B cell (primary cell): Measurements from ENCODE around the gene CCNI2. TPM values are rescaled to one million over a fixed set of nuclear protein-coding genes. Genes with fewer than 3 reads are reported as not detected.

Experiments
- ATAC-seq: fragments of 200-7000 bp; cut with Tn5 transposase; one replicate; pipeline ENCODE4 v1.10.0; 2021; ENCODE audit warnings: low read depth, mild to moderate bottlenecking, moderate number of reproducible peaks, moderate library complexity
- CTCF ChIA-PET: fragments of 350-600 bp; sonication (Branson Sonifier 250); formaldehyde crosslinking; loops from one replicate; lab custom pipeline; 2021; ENCODE audit warnings: antibody characterized with exemption, inconsistent platforms; lab: Charles Lee
- POLR2A ChIA-PET: fragments of 350-600 bp; sonication (Branson Sonifier 250); formaldehyde crosslinking; loops from one replicate; lab custom pipeline; 2021; ENCODE audit warnings: antibody characterized with exemption; lab: Charles Lee
- DNase-seq: peaks from one replicate; pipeline ENCODE4 v3.0.0; 2013
- H2AFZ ChIP-seq: 2 replicates; pipeline ENCODE4 v1.6.1; 2012; ENCODE audit warnings: mild to moderate bottlenecking, low read depth, low read length; ENCODE audit not compliant: insufficient read depth, poor library complexity, severe bottlenecking
- H3K27ac ChIP-seq, 2 donors: 1 replicate in 1 of 2; 2 replicates in 1 of 2; pipeline ENCODE4 v1.5.1; 2012 to 2013; ENCODE audit warnings: low read length in 2 of 2, mild to moderate bottlenecking in 2 of 2, moderate library complexity in 1 of 2
- H3K27me3 ChIP-seq, 4 experiments: fragments of 200-600 bp in 1 of 4; sonication (generic) in 1 of 4; replicated peaks in 1 of 4; 1 replicate in 2 of 4; 2 replicates in 2 of 4; pipeline versions ENCODE4 v1.6.1 to v1.7.0; 2013 to 2016; ENCODE audit warnings: low read length in 3 of 4, mild to moderate bottlenecking in 2 of 4, mixed read lengths in 1 of 4, moderate library complexity in 1 of 4; ENCODE audit not compliant: insufficient read depth in 4 of 4, control insufficient read depth in 3 of 4; ENCODE audit errors: control extremely low read depth in 1 of 4
- H3K36me3 ChIP-seq, 2 experiments: replicated peaks in 1 of 2; 1 replicate in 1 of 2; 2 replicates in 1 of 2; pipeline versions ENCODE4 v1.6.1 to v1.7.1; 2013; ENCODE audit warnings: low read length in 1 of 2; ENCODE audit not compliant: insufficient read depth in 2 of 2, control insufficient read depth in 1 of 2; ENCODE audit errors: control extremely low read depth in 1 of 2, extremely low read depth in 1 of 2
- H3K4me1 ChIP-seq, 2 donors: fragments of 200-600 bp in 1 of 2; sonication (generic) in 1 of 2; 1 replicate in 1 of 2; 2 replicates in 1 of 2; pipeline versions ENCODE4 v1.5.1 to v1.6.1; 2013 to 2017; ENCODE audit warnings: low read length in 2 of 2; ENCODE audit not compliant: control insufficient read depth in 2 of 2, insufficient read depth in 2 of 2
- H3K4me2 ChIP-seq: replicated peaks from 2 replicates; pipeline ENCODE3; 2012; ENCODE audit warnings: mild to moderate bottlenecking, low read depth, low read length; ENCODE audit not compliant: poor library complexity, severe bottlenecking
- H3K4me3 ChIP-seq, 5 experiments: fragments of 200-600 bp in 1 of 5; sonication (generic) in 1 of 5; 1 replicate in 3 of 5; 2 replicates in 2 of 5; pipeline versions ENCODE4 v1.5.1 to v1.7.0; 2011 to 2016; ENCODE audit warnings: low read length in 4 of 5, mild to moderate bottlenecking in 4 of 5, low read depth in 2 of 5, control low read depth in 1 of 5, moderate library complexity in 1 of 5; ENCODE audit not compliant: insufficient read depth in 1 of 5; ENCODE audit errors: control extremely low read depth in 1 of 5, extremely low read depth in 1 of 5
- H3K79me2 ChIP-seq: fragments of 200-600 bp; sonication (generic); one replicate; pipeline ENCODE4 v1.6.0; 2016; ENCODE audit warnings: low read length; ENCODE audit not compliant: control insufficient read depth, insufficient read depth
- H3K9ac ChIP-seq: fragments of 200-600 bp; sonication (generic); 2 replicates; pipeline ENCODE4 v1.6.1; 2017; ENCODE audit warnings: mild to moderate bottlenecking, low read length, moderate library complexity
- H3K9me3 ChIP-seq, 3 donors: one replicate each; pipeline versions ENCODE4 v1.6.1 to v1.7.1; 2013; ENCODE audit warnings: low read length in 2 of 3; ENCODE audit not compliant: control insufficient read depth in 2 of 3, insufficient read depth in 1 of 3; ENCODE audit errors: control extremely low read depth in 1 of 3
- H4K20me1 ChIP-seq: 2 replicates; pipeline ENCODE4 v1.6.0; 2012; ENCODE audit warnings: mild to moderate bottlenecking, low read length; ENCODE audit not compliant: insufficient read depth, control insufficient read depth, poor library complexity, severe bottlenecking
- H3K27ac Mint-ChIP-seq: one replicate; pipeline ENCODE4 v1.8.0; 2021; ENCODE audit warnings: mixed read lengths
- H3K27me3 Mint-ChIP-seq: one replicate; pipeline ENCODE4 v1.8.0; 2021; ENCODE audit warnings: mixed read lengths
- H3K4me1 Mint-ChIP-seq: one replicate; pipeline ENCODE4 v1.8.0; 2021; ENCODE audit warnings: mixed read lengths
- H3K4me3 Mint-ChIP-seq: one replicate; pipeline ENCODE4 v1.8.0; 2021; ENCODE audit warnings: mixed read lengths
- H3K9me3 Mint-ChIP-seq: one replicate; pipeline ENCODE4 v1.8.0; 2022; ENCODE audit warnings: mixed read lengths; ENCODE audit not compliant: insufficient read depth
- EZH2 ChIP-seq: IDR thresholded peaks from 2 replicates; pipeline ENCODE4 v1.6.1; 2012; ENCODE audit warnings: borderline replicate concordance, low read depth, mild to moderate bottlenecking, moderate library complexity, low read length; ENCODE audit not compliant: insufficient read depth, poor library complexity, severe bottlenecking
- WGBS: methylation state at CpG from one replicate; pipeline ENCODE4 v1.1.5; 2013; ENCODE audit warnings: missing lambda C conversion rate; ENCODE audit not compliant: insufficient coverage; 5-methylcytosine and 5-hydroxymethylcytosine counted together
- intact Hi-C: fragments of 100-400 bp; cut with micrococcal nuclease; formaldehyde crosslinking; loops from one replicate; pipeline ENCODE4 v1.10.0; 2022
- polyA plus RNA-seq: library from polyadenylated mRNA; depleted of rRNA; stranded (reverse); fragments of >200 nt; gene quantifications from 2 replicates; pipeline ENCODE4 v1.2.3, GENCODE V29; 2012
- total RNA-seq, 2 donors: library from RNA; stranded (reverse); fragments of 120-200 nt in 1 of 2; gene quantifications; 1 replicate in 1 of 2; 2 replicates in 1 of 2; pipeline versions ENCODE4 v1.2.3 to v1.2.4, GENCODE V29; 2013 to 2022
- TF ChIP-seq, protein P1 (sequence below): fragments of 200-600 bp; IDR thresholded peaks from one replicate; pipeline ENCODE4 v1.8.0; 2022; ENCODE audit warnings: antibody characterized with exemption, mild to moderate bottlenecking

Gene CCNI2
- total and polyA plus RNA-seq, 2 donors (not counting 1 experiment from before 2014, with no cell fraction given) = 0.39 to 2.0 TPM

- Histone ChIP-seq H3K4me1 (no peaks in the 10 kb centered on the region), H3K36me3 (no peaks in the 10 kb centered on the region), H3K27ac (no peak overlapping the region), H3K9ac (no peak overlapping the region), H2AFZ (no peak overlapping the region), H3K4me2 (no peak overlapping the region), H3K79me2 (no peaks in the 10 kb centered on the region), H3K27me3 (no peaks in the 10 kb centered on the region), H3K9me3 (no peaks in the 10 kb centered on the region), H4K20me1 (no peaks in the 10 kb centered on the region), H3K4me3 (no peak overlapping the region)
- TF ChIP-seq, protein P1, sequence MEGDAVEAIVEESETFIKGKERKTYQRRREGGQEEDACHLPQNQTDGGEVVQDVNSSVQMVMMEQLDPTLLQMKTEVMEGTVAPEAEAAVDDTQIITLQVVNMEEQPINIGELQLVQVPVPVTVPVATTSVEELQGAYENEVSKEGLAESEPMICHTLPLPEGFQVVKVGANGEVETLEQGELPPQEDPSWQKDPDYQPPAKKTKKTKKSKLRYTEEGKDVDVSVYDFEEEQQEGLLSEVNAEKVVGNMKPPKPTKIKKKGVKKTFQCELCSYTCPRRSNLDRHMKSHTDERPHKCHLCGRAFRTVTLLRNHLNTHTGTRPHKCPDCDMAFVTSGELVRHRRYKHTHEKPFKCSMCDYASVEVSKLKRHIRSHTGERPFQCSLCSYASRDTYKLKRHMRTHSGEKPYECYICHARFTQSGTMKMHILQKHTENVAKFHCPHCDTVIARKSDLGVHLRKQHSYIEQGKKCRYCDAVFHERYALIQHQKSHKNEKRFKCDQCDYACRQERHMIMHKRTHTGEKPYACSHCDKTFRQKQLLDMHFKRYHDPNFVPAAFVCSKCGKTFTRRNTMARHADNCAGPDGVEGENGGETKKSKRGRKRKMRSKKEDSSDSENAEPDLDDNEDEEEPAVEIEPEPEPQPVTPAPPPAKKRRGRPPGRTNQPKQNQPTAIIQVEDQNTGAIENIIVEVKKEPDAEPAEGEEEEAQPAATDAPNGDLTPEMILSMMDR = no peak
- TF ChIP-seq EZH2 = no peak
- no peaks in the 10 kb centered on the region for H3K27me3 Mint-ChIP-seq
- no peaks in the 10 kb centered on the region for H3K9me3 Mint-ChIP-seq
- intact Hi-C loops = no loop called here
- H3K4me3 Mint-ChIP-seq = no peak overlapping the region
- ChIA-PET CTCF (interaction anchor here (1.4 kb wide), 1 partner anchor 54 kb away, joined by 3 read pairs; no protein-coding TSS in a partner anchor), POLR2A (interaction anchor here (0.6 kb wide), 1 partner anchor 10 kb away, joined by 7 read pairs; no protein-coding TSS in a partner anchor)
- H3K27ac Mint-ChIP-seq = no peak overlapping the region
- no peak for ATAC-seq
- H3K4me1 Mint-ChIP-seq = no peaks in the 10 kb centered on the region
- 94% methylated on average over 14 of the region's 14 CpGs for WGBS
- DNase-seq = no peak
Measured at GRCh38 chr5:132766020-132766805, 19.0 kb downstream of the CCNI2 start.

DNA sequence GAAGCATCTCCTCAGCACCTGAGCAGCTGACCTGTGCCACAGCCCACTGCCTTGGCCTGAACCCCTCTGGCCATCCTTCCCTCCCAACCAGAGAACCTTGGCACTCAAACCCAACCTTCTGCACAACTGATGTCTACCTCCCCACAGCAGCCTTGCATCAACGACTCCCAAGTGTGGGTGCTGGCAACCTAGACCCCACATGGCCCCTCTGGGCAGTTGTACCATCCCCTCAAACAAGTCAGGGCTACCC lies 19.5 kb downstream of the CCNI2 start:
- ChIA-PET CTCF (interaction anchor here (1.4 kb wide), 1 partner anchor 53 kb away, joined by 3 read pairs; no protein-coding TSS in a partner anchor), POLR2A (no interaction called here)
- Histone ChIP-seq H3K9me3 (no peaks in the 10 kb centered on the region), H3K9ac (no peak overlapping the region), H3K27ac (no peak overlapping the region), H3K4me3 (no peak overlapping the region), H2AFZ (no peak overlapping the region), H3K4me1 (no peaks in the 10 kb centered on the region), H3K79me2 (no peaks in the 10 kb centered on the region), H3K36me3 (no peaks in the 10 kb centered on the region), H4K20me1 (no peaks in the 10 kb centered on the region), H3K4me2 (no peak overlapping the region), H3K27me3 (no peaks in the 10 kb centered on the region)
- TF ChIP-seq, protein P1 = no peak
- no peak for TF ChIP-seq EZH2
- no peaks in the 10 kb centered on the region for H3K4me1 Mint-ChIP-seq
- H3K27ac Mint-ChIP-seq = no peak overlapping the region
- 100% methylated on average over 1 of the region's 1 CpG for WGBS
- intact Hi-C loops = no loop called here
- DNase-seq (no peak), ATAC-seq (no peak)
- H3K27me3 Mint-ChIP-seq = no peaks in the 10 kb centered on the region
- no peak overlapping the region for H3K4me3 Mint-ChIP-seq
- no peaks in the 10 kb centered on the region for H3K9me3 Mint-ChIP-seq
